Astrocyte (in vitro differentiated cells and primary cell): ENCODE data around the gene FGF12. TPM values are rescaled to one million over a fixed set of nuclear protein-coding genes. Genes with fewer than 3 reads are reported as not detected.
A peak's percentile ranks its signal among the peaks of the same experiment; 100 is the strongest.

Experiments
- DNase-seq: peaks from one replicate; pipeline ENCODE4 v3.0.0-alpha.2; 2010; ENCODE audit warnings: low read depth
- FAIRE-seq: peaks from 2 replicates; lab custom pipeline; 2011; peaks lifted over from hg19 to GRCh38; lab: Jason Lieb, UNC
- H2AFZ ChIP-seq: 2 replicates; pipeline ENCODE4 v1.6.0; 2012; ENCODE audit warnings: low read depth, low read length, inconsistent platforms
- H3K27ac ChIP-seq: 2 replicates; pipeline ENCODE4 v1.5.1; 2011; ENCODE audit warnings: low read depth, low read length, inconsistent platforms
- H3K27me3 ChIP-seq: 2 replicates; pipeline ENCODE4 v1.6.0; 2011; ENCODE audit warnings: low read length, inconsistent platforms; ENCODE audit not compliant: insufficient read depth
- H3K36me3 ChIP-seq: 2 replicates; pipeline ENCODE4 v1.5.1; 2011; ENCODE audit warnings: low read length, inconsistent platforms; ENCODE audit not compliant: insufficient read depth
- H3K4me1 ChIP-seq: 2 replicates; pipeline ENCODE4 v1.5.1; 2011; ENCODE audit warnings: low read length, inconsistent platforms; ENCODE audit not compliant: insufficient read depth
- H3K4me2 ChIP-seq: 2 replicates; pipeline ENCODE4 v1.6.0; 2012; ENCODE audit warnings: low read length, inconsistent platforms
- H3K4me3 ChIP-seq: 2 replicates; pipeline ENCODE4 v1.5.1; 2011; ENCODE audit warnings: low read depth, mild to moderate bottlenecking, low read length, inconsistent platforms; ENCODE audit not compliant: insufficient read depth
- H3K79me2 ChIP-seq: 2 replicates; pipeline ENCODE4 v1.6.0; 2012; ENCODE audit warnings: mild to moderate bottlenecking, low read length, inconsistent platforms; ENCODE audit not compliant: insufficient read depth
- H3K9ac ChIP-seq: 2 replicates; pipeline ENCODE4 v1.6.0; 2012; ENCODE audit warnings: mild to moderate bottlenecking, low read length, inconsistent platforms
- H3K9me3 ChIP-seq: 2 replicates; pipeline ENCODE4 v1.5.1; 2012; ENCODE audit warnings: low read depth, mild to moderate bottlenecking, low read length, inconsistent platforms; ENCODE audit not compliant: insufficient read depth
- H4K20me1 ChIP-seq: 2 replicates; pipeline ENCODE4 v1.6.0; 2012; ENCODE audit warnings: low read length, inconsistent platforms; ENCODE audit not compliant: insufficient read depth
- H3K27ac Mint-ChIP-seq: one replicate; pipeline ENCODE4 v1.8.0; 2021; ENCODE audit warnings: mild to moderate bottlenecking, mixed read lengths; ENCODE audit not compliant: unreplicated experiment
- H3K27me3 Mint-ChIP-seq: one replicate; pipeline ENCODE4 v1.8.0; 2021; ENCODE audit warnings: low read depth, mixed read lengths; ENCODE audit not compliant: unreplicated experiment
- H3K36me3 Mint-ChIP-seq: one replicate; pipeline ENCODE4 v1.8.0; 2021; ENCODE audit warnings: low read depth, mixed read lengths; ENCODE audit not compliant: unreplicated experiment
- H3K4me1 Mint-ChIP-seq: one replicate; pipeline ENCODE4 v1.8.0; 2021; ENCODE audit warnings: low read depth, mixed read lengths; ENCODE audit not compliant: unreplicated experiment
- H3K4me3 Mint-ChIP-seq: one replicate; pipeline ENCODE4 v1.8.0; 2021; ENCODE audit warnings: mild to moderate bottlenecking, moderate library complexity, mixed read lengths; ENCODE audit not compliant: unreplicated experiment
- H3K9me3 Mint-ChIP-seq: one replicate; pipeline ENCODE4 v1.8.0; 2021; ENCODE audit warnings: mild to moderate bottlenecking, mixed read lengths; ENCODE audit not compliant: unreplicated experiment
- CTCF ChIP-seq: IDR thresholded peaks from 2 replicates; pipeline ENCODE4 v1.5.1; 2011; ENCODE audit warnings: low read depth, mild to moderate bottlenecking, inconsistent platforms, low read length, moderate library complexity; ENCODE audit not compliant: insufficient read depth
- EZH2 ChIP-seq: IDR thresholded peaks from 2 replicates; pipeline ENCODE4 v1.6.1; 2012; ENCODE audit warnings: mild to moderate bottlenecking, low read length, inconsistent platforms; ENCODE audit not compliant: insufficient read depth
- total RNA-seq: library from RNA; stranded (reverse); gene quantifications from 2 replicates; pipeline ENCODE4 v1.2.1, GENCODE V29; 2021

FGF12 gene
- total RNA-seq, 1 donor from 2014 or later = 1.4 TPM

GRCh38 chr3:192419312-192419711, 308.0 kb downstream of the FGF12 start:
- H4K20me1 ChIP-seq = no peaks in the 10 kb centered on the region
- peaks cover 10% of the 10 kb centered on the region for H3K4me1 ChIP-seq
- H3K4me2 ChIP-seq = no peak overlapping the region
- Mint-ChIP-seq H3K36me3 (no peaks in the 10 kb centered on the region), H3K4me1 (peaks cover 9% of the 10 kb centered on the region), H3K9me3 (no peaks in the 10 kb centered on the region), H3K27me3 (no peaks in the 10 kb centered on the region), H3K27ac (no peak overlapping the region), H3K4me3 (no peak overlapping the region)
- DNase-seq (no peak), FAIRE-seq (no peak)
- no peaks in the 10 kb centered on the region for H3K27me3 ChIP-seq
- no peak overlapping the region for H3K27ac ChIP-seq
- no peak overlapping the region for H2AFZ ChIP-seq
- H3K4me3 ChIP-seq = no peak overlapping the region
- H3K9me3 ChIP-seq = no peaks in the 10 kb centered on the region
- no peaks in the 10 kb centered on the region for H3K79me2 ChIP-seq
- TF ChIP-seq CTCF = no peak
- TF ChIP-seq EZH2 = no peak
- H3K36me3 ChIP-seq = no peaks in the 10 kb centered on the region
- no peak overlapping the region for H3K9ac ChIP-seq

DNA sequence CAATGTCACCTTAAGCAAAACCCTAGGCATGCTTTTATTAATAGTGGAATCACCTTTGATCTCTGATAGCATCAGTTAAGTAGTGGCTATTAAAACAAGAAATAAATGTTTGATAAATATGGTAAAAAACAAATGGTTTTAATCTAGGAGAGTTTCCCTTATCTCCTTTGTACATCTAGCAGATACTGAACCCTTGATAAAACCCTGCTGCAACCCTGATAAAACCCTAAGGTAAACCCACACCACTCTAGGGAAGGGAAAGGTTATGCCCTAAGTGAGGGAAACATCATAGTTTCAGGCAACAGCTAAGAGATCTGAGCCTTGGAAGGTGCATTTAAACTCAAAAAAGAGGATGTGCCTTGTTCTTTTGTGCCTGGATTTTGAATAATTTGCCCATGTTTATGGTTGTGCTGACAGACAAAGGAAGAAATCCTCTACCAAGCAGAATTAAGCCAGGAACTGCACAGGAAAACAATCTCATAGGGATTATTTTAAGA, 309.7 kb downstream of the FGF12 start:
- no peaks in the 10 kb centered on the region for H4K20me1 ChIP-seq
- no peak overlapping the region for H3K4me2 ChIP-seq
- H3K27ac ChIP-seq = no peak overlapping the region
- H3K4me1 ChIP-seq = peaks cover 5% of the 10 kb centered on the region
- no peak for FAIRE-seq
- H3K4me1 Mint-ChIP-seq = peaks cover 4% of the 10 kb centered on the region
- H3K9me3 Mint-ChIP-seq = no peaks in the 10 kb centered on the region
- no peak overlapping the region for H2AFZ ChIP-seq
- no peaks in the 10 kb centered on the region for H3K9me3 ChIP-seq
- no peaks in the 10 kb centered on the region for H3K36me3 ChIP-seq
- H3K27me3 Mint-ChIP-seq = no peaks in the 10 kb centered on the region
- no peak for DNase-seq
- no peak overlapping the region for H3K4me3 Mint-ChIP-seq
- no peak overlapping the region for H3K9ac ChIP-seq
- H3K27me3 ChIP-seq = no peaks in the 10 kb centered on the region
- no peak for TF ChIP-seq EZH2
- no peak for TF ChIP-seq CTCF
- H3K27ac Mint-ChIP-seq = no peak overlapping the region
- H3K36me3 Mint-ChIP-seq = no peaks in the 10 kb centered on the region
- no peak overlapping the region for H3K4me3 ChIP-seq
- H3K79me2 ChIP-seq = no peaks in the 10 kb centered on the region

- Histone ChIP-seq H2AFZ (no peak overlapping the region), H3K9me3 (no peaks in the 10 kb centered on the region), H3K27me3 (no peaks in the 10 kb centered on the region), H3K9ac (no peak overlapping the region), H3K27ac (no peak overlapping the region), H3K4me3 (no peak overlapping the region), H3K4me2 (no peak overlapping the region), H3K4me1 (peaks cover 1% of the 10 kb centered on the region), H3K36me3 (no peaks in the 10 kb centered on the region), H3K79me2 (no peaks in the 10 kb centered on the region), H4K20me1 (no peaks in the 10 kb centered on the region)
- DNase-seq = peak; percentile 63
- H3K4me1 Mint-ChIP-seq = no peaks in the 10 kb centered on the region
- no peaks in the 10 kb centered on the region for H3K9me3 Mint-ChIP-seq
- peaks cover 2% of the 10 kb centered on the region for H3K27me3 Mint-ChIP-seq
- no peak overlapping the region for H3K4me3 Mint-ChIP-seq
- TF ChIP-seq CTCF = no peak
- TF ChIP-seq EZH2 = no peak
- no peak overlapping the region for H3K27ac Mint-ChIP-seq
- no peak for FAIRE-seq
- H3K36me3 Mint-ChIP-seq = no peaks in the 10 kb centered on the region
These were observed 310.3 kb downstream of the FGF12 start for GRCh38 chr3:192417017-192417416.
